ENCODE data around the gene ACTL8.

Gene ACTL8

DNA sequence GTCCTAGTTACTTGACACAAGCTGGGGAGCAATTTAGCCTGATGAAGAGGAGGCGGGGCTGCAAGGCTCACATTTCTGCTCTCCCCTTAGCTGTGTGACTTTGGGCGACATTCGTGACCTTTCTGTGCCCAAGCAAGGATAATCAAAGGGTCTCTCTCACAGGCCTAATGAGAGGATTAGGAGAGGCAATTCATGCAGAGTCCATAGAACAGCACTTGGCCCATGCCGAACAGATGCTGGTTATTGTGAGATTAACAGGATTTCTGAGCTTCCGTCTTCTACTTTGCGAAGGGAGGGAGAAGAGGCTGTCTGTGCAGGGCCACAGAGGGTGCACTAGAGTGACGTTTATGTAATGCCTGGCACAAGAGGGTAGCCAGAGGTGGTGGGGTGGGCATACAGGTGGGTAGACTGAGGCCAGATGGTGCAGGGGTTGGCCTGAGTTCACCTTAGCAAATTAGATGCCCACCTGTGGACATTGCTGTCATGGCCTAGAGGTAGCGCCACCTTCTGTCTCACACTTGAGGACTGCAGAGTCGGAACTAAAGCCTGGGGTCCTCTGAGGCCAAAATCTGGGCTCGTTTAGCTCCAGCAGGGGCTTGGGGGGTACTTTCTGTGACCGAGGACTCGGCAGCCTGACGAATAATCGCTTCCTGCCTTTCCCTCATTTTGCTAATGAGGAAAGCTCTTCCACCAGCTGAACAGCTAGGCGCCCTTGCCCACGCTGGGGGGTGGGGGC is 18.6 kb downstream of the ACTL8 start:
- no peak for DNase-seq

DNA sequence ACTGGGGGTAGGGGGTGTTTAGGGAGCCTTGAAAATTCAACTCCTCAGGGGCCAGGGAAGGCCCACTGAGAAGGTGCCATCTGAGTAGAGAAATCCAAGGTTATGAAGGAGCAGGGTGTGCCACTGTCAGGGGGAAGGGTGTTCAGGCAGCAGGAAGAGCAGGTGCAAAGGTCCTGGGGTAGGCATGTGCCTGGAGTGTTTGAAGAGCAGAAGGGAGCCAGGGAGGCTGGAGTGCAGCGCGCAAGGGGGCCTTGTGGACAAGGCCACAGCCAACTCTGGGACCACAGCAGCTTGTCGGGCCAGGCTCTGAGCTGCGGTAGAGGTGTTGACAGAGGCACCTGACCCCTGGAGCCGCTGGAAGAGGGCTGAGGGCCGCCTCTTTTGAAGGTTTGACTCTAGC is 19.3 kb downstream of the ACTL8 start:
- DNase-seq, result no peak

DNA sequence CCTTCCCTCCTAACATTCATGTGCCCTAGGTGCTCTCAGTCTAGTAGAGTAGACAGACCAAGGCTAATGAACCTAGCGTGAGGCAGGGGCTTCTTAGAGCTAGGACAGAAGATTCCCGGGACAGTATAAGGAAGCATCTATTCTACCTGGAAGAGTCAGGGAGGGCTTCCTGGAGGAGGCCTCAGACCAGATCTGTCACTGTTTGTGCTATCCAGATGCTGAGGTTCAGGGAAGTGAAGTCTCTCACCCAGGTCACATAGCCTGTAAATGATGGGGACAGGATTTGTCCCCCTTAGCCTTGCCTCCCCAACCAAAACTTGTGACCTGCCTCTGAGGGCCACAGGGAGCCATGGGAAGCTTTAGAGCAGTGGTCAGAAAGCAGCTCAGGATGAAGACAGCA is 20.7 kb downstream of the ACTL8 start:
- no peak for DNase-seq

DNA sequence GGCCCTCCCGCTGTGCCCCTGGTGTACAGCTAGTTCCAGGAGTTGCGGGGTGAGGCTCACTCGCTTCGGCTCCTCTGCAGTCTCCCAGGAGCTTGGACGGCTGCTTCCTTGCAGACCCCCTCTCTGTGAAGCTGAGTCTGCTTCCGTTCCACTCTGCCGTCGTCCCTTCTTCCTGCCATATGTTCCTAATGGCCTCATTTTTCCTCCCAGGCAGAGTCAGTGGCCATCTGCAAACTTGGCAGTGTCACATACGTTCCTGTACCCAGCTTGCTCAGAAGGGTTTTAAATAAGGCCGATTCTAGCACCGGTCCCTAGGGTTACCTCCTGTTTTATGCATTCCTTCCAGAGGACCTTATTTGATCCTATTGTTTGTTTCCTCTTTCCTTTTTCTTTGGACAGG is 21.3 kb downstream of the ACTL8 start:
- no peak for DNase-seq

DNA sequence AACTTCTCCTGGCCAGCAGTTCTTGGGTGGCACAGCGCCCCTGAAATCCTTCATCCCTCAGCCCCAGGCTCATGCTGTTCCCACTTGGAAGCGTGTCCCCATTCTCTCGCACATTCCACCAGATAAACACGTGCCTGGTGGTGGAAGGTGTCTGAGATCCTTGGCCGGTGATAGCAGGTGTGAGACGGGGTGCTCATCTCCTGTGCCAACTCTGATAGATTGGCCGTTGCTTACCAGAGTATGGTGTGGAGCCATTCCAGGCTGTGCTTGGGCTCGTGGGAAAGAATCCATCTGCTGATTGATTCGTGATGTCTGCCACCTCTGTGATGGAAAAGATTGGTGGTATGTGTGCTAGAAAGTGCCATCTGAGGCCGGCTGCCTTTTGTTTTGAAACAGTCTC is 22.2 kb downstream of the ACTL8 start:
- DNase-seq, result no peak

DNA sequence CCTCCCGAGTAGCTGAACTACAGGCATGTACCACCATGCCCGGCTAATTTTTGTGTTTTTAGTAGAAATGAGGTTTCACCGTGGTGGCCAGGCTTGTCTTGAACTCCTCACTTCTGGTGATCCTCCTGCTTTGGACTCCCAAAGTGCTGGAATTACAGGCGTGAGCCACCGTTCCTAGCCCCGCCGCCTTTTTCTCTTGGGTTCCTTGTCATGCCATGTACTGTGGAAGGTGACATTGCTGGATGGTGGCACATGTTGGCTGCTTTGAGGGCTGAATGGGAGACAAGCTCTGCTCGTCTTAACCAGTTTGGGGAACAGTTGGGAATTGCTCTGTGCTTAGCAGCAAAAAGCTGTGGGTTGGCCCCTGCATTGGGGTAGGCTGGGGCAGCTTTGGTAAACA is 22.7 kb downstream of the ACTL8 start:
- no peak for DNase-seq

DNA sequence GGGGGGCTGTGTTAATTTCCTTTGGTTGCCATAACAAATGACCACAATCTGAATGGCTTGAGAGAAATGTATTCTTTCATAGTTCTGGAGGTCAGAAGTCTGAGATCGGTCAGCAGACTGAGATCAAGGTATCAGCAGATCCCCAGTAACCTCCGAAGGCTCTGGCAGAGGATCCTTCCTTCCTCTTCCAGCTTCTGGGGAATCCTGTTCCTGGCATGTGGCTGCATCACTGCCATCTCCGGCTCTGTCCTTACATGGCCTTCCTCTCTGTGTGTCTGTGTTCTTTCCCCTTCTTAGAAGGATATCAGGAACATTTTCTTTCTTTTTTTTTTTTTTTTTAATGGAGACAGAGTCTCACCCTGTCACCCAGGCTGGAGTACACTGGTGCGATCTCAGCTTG is 25.8 kb downstream of the ACTL8 start:
- DNase-seq, result no peak

DNA sequence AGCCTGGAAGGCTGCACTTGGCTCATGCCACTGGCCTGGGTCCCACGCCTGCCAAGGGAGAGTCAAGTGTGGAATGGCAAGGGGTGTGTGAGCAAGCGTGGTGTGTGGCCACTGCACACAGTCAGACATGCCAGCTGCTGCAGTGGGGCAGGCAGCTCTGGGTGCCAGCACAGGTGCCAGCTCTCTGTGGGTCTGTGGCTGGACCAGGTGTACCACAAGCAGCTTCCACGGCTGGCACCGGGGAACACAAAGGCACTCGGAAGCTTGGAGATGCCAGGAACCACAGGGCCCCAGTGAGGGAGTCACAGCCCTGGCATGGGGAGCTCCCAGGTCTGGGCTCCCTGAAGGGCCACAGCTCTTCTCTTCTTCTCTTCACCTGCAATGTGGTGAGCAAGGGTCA is 34.8 kb downstream of the ACTL8 start:
- DNase-seq, result no peak

DNA sequence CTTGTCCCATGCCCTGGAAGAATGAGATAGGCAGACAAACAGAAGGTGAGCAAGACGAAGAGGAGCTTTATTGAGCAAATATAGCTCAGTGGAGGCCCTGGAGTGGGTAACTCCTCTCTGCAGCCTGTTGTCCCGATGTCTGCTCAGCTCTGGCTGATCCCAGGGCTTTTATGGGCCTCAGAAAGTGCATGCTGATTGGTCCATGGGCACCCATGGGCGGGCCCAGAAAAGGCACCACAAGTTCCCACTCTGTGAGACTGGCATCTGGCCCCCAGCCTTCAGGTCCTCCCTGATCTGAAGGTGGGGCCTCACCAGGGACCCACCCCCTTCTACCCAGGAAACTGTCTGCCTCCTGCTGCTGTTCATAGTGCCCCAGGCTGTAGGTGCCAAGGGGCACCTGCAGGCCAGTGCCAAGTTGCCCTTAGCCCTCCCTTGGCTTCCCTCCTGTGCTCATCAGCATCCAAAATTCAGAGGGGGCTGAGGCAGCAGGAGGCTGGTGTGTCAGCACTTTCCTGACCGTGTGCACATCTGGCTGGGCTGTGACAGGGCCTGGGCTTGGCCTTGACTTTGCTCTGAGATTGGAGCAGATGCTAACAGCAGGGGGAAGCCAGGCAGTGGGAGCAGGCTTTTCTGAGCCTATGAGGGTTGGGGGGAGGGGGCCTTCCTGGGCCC is 35.4 kb downstream of the ACTL8 start:
- DNase-seq, result no peak

DNA sequence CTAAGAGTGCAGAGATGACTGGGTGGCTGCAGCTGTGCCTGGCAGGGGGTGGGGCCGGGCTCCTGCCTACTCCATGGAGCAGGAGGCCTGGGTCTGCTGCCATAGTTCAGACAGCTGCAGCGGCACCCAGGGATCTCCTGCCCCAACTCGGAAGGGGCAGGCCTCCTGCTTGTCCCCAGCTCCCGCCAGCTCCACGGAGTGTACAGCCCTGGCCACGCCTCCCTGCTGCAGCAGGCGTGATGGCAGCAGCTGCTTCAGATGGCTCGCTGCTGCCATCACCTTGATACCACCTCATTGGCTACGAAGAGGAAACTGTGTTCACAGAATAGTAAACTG is 35.9 kb downstream of the ACTL8 start:
- no peak for DNase-seq

DNA sequence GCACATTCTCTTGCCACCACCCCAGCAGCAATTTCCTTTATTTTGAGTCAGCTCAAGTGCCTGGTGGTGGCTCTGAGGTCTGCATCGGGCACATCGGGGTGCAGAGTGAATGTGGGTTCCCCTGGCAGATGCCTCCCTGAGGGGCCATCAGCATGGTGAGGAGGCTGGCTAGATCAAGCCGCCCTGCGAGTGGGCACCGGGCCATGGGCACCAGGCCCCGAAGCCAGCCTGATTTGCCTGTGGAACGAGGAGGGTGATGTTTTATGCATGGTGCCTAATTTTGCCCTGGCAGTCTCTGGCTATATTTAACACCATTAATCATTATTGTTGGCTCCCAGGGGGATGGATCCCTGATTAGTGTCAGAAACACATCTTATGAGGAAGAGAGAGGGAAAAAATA is 36.3 kb downstream of the ACTL8 start:
- DNase-seq, result no peak

DNA sequence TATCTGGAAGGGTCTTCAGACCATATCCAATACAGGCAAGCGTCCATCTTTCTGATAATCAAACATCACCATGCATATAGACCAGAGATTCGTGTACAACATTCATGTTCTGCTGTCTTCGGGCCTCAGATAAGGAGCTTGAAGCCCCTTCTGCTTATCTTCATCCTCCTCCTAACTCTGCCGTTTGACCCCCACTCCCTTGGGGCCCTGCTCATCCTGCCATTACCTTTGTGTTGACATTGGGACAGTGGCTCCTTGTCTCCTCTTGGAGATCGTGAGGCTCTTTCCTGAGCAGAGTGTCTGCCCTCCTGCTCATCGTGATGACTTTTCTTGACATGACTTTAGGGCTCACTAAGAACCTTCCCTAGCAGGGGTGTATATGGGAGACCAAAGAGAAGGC is 37.3 kb downstream of the ACTL8 start:
- DNase-seq, result no peak

DNA sequence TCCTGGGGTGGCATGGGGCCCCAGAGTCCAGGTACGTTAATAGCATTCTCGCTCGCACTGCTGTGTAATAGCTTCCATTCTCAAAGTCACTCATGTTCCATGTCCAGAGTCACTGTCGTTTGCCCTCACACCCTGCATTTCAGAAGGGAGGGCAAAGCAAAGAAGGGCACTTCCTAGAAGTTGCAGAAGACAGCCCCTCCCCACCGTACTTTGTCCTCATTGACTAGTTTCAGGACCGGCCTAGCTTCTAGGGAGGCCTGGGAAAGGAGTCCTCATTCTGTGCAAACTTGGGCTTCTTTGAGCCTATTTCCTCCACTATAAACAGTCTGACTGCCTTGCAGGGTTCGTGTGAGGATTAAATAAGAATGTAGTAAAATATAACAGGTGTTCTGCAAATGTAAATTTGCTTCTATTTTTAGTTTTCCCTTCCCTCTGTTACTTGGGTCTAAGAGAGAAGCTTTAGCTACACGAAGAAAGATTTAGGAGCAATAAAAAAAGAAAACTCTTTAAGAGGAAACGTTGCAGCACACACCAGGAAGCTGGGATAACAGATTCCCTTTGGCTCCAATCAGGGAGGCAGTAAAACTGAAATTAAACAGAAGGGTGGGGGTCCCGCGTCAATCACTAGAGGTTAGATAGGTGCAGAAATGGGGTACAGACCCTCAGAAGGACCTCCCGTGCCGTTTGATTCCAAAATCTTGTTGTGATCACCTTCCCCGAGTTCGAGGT is 40.1 kb downstream of the ACTL8 start:
- no peak for DNase-seq

DNA sequence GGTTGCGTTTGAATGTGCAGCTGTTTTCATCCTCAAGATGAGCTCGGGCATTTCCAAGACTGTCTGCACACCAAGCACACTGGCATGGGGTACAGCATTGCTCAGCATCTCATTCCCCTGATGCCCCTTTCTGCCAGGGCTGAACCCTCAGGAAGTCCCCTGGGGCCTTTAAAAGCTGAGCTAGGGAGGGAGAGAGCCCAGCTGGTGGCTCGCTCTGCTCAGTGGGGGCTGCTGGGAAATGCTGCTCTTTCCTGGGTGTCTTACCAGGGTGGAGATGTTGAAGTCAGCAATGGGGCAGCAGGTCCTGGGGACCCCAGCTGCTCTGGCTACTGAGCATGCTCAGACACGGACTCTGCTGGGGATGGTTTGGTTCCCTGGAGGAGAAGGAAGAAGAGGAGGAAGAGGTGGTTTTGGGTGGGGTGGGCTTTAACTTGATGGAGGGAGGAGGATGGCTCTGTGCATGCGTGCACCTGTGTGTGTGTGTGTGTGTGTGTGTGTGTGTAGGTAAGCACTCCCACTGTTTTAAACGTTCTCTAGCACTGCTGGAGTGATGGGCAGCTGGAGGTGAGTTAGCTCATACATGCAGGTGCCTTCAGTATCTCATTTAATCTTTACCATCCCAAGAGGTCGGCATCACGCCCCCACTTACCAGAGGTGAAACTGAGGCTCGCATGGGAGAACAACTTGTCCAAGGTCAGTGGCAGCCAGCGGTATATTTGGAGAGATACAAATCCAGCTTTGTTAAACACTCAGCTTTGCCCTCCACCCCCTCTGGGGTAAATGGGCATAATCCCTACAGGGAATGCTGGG is 40.9 kb downstream of the ACTL8 start:
- no peak for DNase-seq

DNA sequence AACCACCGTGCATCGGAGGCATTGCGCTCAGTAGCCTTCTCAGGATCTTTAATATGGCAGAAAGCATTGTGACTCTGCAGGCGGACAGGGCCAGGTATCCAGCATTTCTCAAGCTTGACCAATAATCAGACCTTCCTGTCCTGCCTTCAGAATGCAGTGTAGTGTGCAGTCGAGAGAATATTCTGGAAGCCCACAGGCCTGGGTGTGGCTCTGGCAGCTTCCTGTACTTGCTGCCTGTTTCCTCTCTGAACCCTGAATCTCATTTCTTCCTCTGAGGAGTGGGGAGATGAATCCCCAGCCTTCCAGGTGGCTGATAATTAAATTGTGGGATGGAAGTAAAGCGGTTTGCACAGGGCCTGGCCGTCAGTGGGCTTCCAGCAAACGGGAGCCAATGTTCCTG is 42.3 kb downstream of the ACTL8 start:
- no peak for DNase-seq

DNA sequence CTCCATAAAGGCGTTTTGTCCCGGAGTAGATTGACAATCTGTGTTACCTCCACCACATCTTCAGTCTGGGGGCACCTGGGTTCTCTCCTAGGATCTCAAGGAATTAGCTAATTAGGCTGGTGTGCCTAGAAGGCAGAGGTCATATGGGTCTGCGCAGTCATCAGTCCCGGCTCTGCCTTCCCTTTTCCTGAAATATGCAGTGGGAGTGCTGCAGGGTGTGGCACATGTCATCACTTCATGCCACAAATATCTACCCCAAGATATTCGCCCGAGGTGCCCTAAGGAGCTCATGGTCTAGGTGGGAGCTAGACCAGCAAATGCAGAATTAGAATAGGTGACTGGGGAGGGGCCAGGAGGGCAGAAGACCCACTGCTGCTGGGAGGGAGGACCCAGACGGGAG is 42.9 kb downstream of the ACTL8 start:
- no peak for DNase-seq

DNA sequence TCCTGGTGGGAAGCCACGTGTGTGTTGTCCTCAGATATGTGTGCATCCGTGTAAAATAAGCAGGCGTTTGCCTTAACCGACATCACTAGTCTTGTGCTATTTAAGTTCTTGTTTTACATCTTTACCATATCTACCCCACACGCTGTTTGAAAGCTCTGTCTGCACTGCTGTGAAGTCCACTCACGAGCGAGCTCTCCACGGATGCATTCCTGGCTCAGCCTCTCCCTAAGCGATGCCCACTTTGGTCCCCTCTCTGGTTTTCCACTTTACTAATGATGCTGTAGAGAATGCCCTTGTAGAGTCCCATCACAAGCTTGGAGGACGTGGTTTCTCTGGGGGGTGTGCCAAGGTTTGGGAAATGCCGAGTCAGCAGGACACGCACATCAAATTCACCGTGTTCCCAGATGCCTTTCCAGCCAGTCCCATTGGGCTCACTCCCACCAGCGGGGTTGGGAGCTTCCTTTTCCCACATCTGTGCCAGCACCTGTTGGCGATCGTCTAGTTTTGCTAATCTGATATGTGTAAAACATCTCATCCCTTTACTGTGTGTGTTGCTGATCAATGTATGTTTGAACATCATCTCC is 43.8 kb downstream of the ACTL8 start:
- DNase-seq, result no peak

DNA sequence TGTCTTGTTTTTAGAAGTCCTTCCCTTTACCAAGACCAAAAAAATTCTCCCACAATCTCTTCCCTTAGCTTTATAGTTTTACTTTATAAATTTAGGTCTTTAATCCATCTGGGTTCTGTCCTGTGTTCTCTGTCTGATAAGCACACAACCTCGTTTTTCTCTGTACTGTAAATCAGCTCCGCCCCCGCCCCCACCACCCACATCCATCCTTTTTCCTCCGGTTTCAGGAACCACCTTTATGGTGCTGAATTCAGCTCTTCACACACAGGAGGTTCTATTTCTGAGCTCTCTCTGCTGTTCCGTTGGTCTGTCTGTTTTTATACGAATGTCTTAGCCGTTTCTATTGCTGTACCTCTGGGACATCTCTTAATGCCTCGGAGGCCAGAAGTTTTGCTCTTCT is 44.5 kb downstream of the ACTL8 start:
- no peak for DNase-seq

DNA sequence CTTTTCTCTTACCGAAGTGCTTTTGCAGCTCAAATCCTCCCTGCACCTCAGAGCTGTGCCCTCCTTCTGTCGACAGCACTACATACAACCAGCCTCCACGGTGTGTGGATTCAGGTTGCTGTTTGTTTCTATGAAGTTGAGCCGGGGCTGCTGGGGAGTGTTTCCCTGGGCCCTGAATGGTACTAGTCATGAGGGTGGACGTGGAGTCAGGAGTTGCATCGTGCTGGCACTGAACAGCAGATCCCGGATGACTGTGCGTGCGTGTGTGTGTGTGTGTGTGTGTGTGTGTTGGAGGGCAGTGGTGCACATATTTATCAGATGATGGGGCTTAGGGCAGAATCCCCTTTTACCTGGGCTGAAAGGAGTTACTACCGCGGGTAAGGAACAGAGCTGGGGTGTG is 47.0 kb downstream of the ACTL8 start:
- no peak for DNase-seq

DNA sequence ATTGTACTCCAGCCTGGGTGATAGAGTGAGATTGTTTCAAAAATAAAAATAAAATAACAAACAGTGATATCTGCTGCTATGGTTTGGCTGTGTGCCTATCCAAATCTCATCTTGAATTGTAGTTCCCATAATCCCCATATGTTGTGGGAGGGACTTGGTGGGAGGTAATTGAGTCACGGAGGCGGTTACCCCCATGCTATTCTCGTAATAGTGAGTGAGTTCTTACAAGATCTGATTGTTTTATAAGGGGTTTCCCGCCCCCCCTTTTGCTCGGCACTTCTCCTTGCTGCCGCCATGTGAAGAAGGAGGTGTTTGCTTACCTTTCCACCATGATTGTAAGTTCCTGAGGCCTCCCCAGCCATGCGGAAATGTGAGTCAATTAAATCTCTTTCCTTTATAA is 47.8 kb downstream of the ACTL8 start:
- DNase-seq, result no peak

DNA sequence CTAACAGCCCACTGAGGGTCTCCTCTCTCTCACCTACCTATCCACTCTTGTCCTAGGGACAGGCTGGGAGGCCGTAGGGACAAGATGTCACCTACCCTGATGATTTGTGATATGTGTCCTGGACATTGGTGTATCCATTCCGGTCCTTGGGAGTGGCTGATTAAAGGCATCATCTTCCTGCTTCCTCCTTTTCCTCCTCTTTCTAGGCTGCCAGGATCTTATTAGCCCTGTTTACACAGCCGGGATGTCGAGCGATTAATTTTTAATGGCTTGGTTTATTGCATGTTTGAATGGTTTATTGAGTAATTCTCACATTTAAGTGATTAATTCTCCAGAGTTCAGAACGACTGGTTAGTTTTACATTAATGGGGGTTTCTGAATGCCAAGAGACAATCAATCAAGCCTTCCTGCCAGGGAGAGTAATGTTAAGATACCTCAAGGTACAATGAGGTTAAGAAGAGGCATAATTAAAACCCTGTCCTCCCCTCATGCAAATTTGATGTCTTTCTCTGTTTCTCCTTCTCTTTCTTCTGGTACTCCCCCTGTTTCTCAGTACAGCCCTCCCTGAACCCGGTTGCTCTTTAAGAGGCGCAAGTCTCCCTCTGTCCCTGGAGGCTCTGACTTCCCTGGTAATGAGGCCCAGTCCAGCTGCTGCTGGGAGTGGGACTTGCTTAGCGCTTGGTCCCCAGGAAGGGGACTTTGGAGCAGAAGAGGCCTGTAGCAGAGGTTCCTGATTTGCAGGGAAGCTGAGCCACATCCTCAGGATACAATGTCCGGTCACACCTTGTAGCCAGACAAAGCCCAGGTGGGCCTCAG is 50.9 kb downstream of the ACTL8 start:
- DNase-seq, result no peak

DNA sequence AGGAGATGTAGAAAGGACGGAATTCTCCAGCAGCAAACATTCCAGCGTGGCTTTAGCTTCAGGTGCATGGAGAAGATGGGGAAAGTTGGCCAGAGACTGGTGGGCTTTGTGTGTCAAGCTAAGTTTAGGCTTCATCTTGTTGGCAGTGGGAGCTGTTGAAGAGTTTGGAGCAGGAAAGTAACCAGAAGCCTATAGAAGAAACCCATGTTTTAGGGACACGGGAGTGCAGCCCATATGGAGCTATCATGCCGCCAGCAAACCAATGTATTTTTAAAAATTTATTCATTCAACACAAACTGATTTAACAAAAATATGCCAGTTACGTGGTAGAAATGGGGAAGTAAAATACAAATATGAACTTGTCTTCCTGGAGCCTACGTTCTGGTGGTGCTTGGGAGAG is 53.7 kb downstream of the ACTL8 start:
- no peak for DNase-seq
